ENCODE results near the gene CCDC57.

GRCh38 chr17:82091264-82092066, 121.2 kb downstream of the CCDC57 start:
- TF ChIP-seq POLR2A (IDR thresholded peaks at IDR 0.05), result no peak
- TF ChIP-seq CTCF (IDR thresholded peaks at IDR 0.05), result no peak
